GM12891 (cell line): ENCODE results near the gene SMARCC2.

Experiments used
- PAX5 ChIP-seq: IDR thresholded peaks from 2 replicates; pipeline ENCODE4 v1.6.1; 2011; ENCODE audit warnings: low read length, moderate library complexity, mild to moderate bottlenecking; ENCODE audit not compliant: insufficient read depth, severe bottlenecking
- POLR2A ChIP-seq: IDR thresholded peaks from 2 replicates; pipeline ENCODE4 v1.6.1; 2011; ENCODE audit warnings: low read depth, low read length, control low read depth
- POLR2AphosphoS5 ChIP-seq: IDR thresholded peaks from 2 replicates; pipeline ENCODE4 v1.6.1; 2011; ENCODE audit warnings: low read depth, low read length, control low read depth
- SPI1 ChIP-seq: IDR thresholded peaks from 2 replicates; pipeline ENCODE4 v1.6.1; 2011; ENCODE audit warnings: low read depth, low read length, control low read depth
- TAF1 ChIP-seq: IDR thresholded peaks from 2 replicates; pipeline ENCODE4 v1.6.1; 2011; ENCODE audit warnings: low read depth, low read length, control low read depth

DNA sequence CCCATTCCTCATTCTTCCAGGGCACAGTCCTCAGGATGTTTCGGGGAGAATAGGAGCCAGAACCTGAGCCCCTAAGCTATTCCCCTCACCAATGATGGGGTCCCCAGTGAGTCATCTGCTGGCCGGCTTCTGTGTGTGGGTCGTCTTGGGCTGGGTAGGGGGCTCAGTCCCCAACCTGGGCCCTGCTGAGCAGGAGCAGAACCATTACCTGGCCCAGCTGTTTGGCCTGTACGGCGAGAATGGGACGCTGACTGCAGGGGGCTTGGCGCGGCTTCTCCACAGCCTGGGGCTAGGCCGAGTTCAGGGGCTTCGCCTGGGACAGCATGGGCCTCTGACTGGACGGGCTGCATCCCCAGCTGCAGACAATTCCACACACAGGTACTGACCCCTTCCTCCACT lies 41.9 kb upstream of the SMARCC2 start:
- TF ChIP-seq POLR2A: no peak
- TF ChIP-seq POLR2AphosphoS5: no peak
- no peak for TF ChIP-seq TAF1
- no peak for TF ChIP-seq PAX5
- no peak for TF ChIP-seq SPI1
